ENCODE measurements around the gene FMN1. TPM values are rescaled to one million over a fixed set of nuclear protein-coding genes. Genes with fewer than 3 reads are reported as not detected.

FMN1 gene
- total and polyA plus RNA-seq, 10 of the 15 experiments (the other 5 are each of a cell fraction or from before 2014, with no cell fraction given): 0.05 to 0.16 (median 0.08) TPM; not detected in 4

GRCh38 chr15:33215941-33216872 lies 21.7 kb upstream of the FMN1 start:
- Histone ChIP-seq H3K9me3 (replicated peaks; ENCODE audit: control insufficient read depth, insufficient read depth, low read length) (no peaks in the 10 kb centered on the region), H3K36me3 (ENCODE audit: control insufficient read depth in 2 of 2, insufficient read depth in 2 of 2, low read length in 1 of 2) (no peaks in the 10 kb centered on the region), H3K27me3 (replicated peaks in 1 of 2; ENCODE audit: control insufficient read depth in 2 of 2, insufficient read depth in 2 of 2, low read length in 1 of 2) (no peaks in the 10 kb centered on the region), H2AFZ (ENCODE audit: control insufficient read depth, low read depth, low read length) (no peak overlapping the region), H3K4me3 (no peak overlapping the region), H3K79me2 (ENCODE audit: control insufficient read depth, insufficient read depth, low read length) (no peaks in the 10 kb centered on the region), H4K20me1 (ENCODE audit: control insufficient read depth, insufficient read depth) (no peaks in the 10 kb centered on the region), H3K9ac (ENCODE audit: control insufficient read depth, insufficient read depth, low read length) (no peak overlapping the region), H3K4me1 (ENCODE audit: control insufficient read depth, insufficient read depth, low read length) (no peaks in the 10 kb centered on the region), H3K27ac (ENCODE audit: control insufficient read depth, insufficient read depth) (no peak overlapping the region), H3K4me2 (ENCODE audit: control insufficient read depth, insufficient read depth) (no peak overlapping the region)
- TF ChIP-seq RAD21 (IDR thresholded peaks at IDR 0.05; ENCODE audit: insufficient read depth, low read depth, low read length) (peak; percentile 42), NR2C2 (IDR thresholded peaks at IDR 0.05; ENCODE audit: borderline replicate concordance, control insufficient read depth, insufficient read length, low read depth) (no peak), SMC3 (IDR thresholded peaks at IDR 0.05; ENCODE audit: borderline replicate concordance, low read length) (peak; percentile 27; the same call in 1 of the 2 replicates), E2F4 (IDR thresholded peaks at IDR 0.05; ENCODE audit: low read depth, low read length) (no peak), CTCF (IDR thresholded peaks at IDR 0.05 in 2 of 3, conservative IDR thresholded peaks at IDR 0.05 in 1 of 3; ENCODE audit: control insufficient read depth in 2 of 3, extremely low read depth in 1 of 3, insufficient read depth in 1 of 3, low read depth in 3 of 3, low read length in 3 of 3) (peak; percentile 53 to 67 (median 60)), YBX1 (IDR thresholded peaks at IDR 0.05) (no peak), SUPT20H (IDR thresholded peaks at IDR 0.05; ENCODE audit: borderline replicate concordance, control insufficient read depth, low read depth, low read length) (no peak)
- ChIA-PET CTCF (interaction anchor here (0.6 to 3.9 kb wide), 14 partner anchors 8 to 225 kb away, joined by 3 to 23 read pairs (median 3); partner anchors contain the start of gene FMN1), RAD21 (ENCODE audit: unreplicated experiment) (interaction anchor here (1.0 to 1.3 kb wide), 2 partner anchors 14 to 485 kb away, joined by 3 to 4 read pairs; no protein-coding TSS in a partner anchor), SMC1A (ENCODE audit: uncharacterized antibody, unreplicated experiment) (interaction anchor here (0.6 to 1.2 kb wide), 4 partner anchors 9 to 485 kb away, joined by 3 to 5 read pairs (median 4); no protein-coding TSS in a partner anchor), POLR2A (no interaction called here)
- intact Hi-C loops (cut with micrococcal nuclease; ENCODE audit: unreplicated experiment) (no loop called here), in situ Hi-C loops (cut with MboI) (no loop called here)
- 100% methylated on average over 3 of the region's 3 CpGs for WGBS (ENCODE audit: insufficient coverage, insufficient replicate concordance, low lambda C conversion rate, missing lambda C conversion rate)
- BruUV-seq (replicated peaks): no TSS peak
- ATAC-seq (peak; percentile 65), DNase-seq (ENCODE audit: low read depth, low spot score) (no peak), FAIRE-seq (peak; percentile 87)

Measured in GM12878 (cell line).